Stimulated activated CD8-positive, alpha-beta memory T cell treated with anti-CD3 and anti-CD28 coated beads, Interleukin-12 subunit alpha, Interleukin-12 subunit beta, amount 100 ng/mL, for 1 hour (primary cell): ENCODE data around the gene FCSK.
A peak's percentile ranks its signal among the peaks of the same experiment; 100 is the strongest.

Experiments used
- DNase-seq: peaks from one replicate; pipeline ENCODE4 v3.0.0-alpha.2; 2020; ENCODE audit warnings: low read depth

The FCSK gene

DNA sequence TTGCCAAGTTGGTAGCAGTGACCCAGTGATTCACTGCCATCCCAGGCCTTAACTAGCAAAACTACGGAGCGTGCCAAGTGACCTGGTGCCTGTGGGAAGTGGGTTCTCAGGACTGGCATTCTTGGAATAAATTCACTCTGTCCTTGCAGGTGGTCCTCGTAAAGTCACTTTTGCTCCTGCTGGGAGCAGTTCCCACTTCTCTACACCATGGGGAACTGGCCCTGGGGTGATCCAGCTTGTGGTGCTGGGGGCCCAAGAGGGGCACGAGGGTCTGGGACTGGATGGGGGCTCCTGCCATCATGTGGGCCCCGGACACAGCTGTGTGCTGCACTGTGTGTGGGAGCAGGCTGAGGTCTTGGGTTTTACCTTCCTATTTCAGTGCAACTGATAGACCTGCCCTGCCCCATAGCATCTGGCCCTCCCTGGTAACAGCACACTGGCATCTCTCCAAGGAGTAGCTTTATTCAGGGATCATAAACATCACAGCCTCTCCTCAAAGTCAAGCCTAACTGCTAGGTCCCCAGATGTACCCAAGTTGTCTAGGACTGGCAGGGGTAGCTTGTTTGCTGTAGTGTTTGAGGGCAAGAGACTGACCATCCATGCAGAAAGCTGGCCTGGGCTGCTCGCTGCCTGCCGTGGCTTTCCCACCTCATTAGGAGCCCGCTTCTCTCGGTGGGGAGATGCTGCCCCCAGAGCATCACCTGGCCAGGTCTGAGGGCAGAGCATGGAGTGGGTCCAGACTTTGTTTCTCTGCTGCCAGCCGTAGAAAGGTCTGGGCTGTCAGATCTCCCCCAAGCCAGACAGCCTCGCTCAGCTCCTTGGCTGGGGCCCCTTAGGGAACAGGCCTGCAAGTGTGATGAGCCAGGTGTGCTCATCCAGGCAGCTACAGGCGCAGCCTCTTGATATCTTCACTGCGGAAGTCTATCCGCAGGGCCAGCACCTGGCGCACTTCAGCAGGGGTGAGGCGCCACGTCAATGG is 26.0 kb downstream of the FCSK start:
- no peak for DNase-seq

DNA sequence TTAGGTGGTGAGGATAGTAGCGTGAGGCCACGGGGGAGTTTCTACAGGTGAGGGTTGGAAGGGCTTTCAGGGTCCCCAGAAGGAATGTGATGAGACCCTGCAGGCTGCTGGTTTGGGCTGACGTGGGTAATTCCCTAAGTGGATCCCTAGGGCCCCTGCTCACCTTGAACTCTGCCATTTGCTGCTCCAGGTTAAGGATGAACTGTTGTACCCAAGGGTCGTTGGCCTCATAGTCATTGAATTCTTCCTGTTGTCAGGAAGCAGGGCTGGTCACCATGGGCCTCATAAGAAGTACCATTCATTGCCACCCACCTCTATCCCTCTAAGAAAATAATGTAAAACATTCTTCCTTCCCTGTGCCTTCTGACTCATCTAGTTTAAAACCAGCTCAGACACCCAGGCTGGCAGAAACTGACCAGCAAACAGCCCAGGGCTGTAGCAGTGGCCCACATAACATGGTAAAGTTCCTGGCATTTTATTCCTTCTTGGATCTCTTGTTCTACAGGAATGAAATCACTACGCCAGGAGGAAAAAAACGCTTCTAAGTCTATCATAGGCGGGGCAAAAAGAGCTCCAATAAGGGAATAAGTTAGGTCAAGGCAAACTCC is 27.6 kb downstream of the FCSK start:
- DNase-seq, result no peak

DNA sequence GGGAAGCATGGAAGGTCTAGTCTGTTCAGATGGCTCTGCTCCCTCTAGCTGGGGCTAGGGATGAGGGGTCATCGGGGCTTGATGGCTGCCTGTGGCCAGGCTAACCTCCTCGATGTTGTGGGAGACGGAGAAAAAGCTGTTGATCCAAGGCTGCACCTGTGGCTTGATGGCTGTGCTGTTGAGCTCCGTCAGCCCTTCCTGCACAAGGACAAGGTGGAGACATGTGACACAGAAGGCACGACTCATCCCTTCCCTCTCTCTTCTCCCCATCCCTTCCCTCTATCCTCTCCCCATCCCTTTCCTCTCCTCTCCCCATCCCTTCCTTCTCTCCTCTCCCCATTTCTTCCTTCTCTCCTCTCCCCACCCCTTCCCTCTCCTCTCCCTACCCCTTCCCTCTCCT is 28.2 kb downstream of the FCSK start:
- DNase-seq, result no peak

GRCh38 chr16:70483426-70483825 is 29.0 kb downstream of the FCSK start:
- no peak for DNase-seq

DNA sequence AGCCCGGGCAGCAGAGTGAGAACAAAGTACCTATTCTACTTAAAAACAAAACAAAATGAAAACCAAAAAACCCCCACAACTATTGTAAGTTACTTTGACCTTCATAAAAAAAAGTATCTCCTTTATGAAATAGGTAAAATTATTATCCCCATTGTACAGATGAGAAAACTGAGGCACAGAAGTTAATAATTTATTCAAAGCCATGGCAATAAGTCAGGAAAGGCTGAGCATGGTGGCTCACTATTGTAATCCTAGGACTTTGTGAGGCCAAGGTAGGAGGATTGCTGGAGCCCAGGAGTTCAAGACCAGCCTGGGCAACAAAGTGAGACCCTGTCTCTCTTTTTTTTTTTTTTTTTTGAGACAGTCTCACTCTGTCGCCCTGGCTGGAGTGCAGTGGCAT is 30.5 kb downstream of the FCSK start:
- no peak for DNase-seq

- no peak for DNase-seq
Observed at GRCh38 chr16:70490261-70490660, 35.9 kb downstream of the FCSK start.

DNA sequence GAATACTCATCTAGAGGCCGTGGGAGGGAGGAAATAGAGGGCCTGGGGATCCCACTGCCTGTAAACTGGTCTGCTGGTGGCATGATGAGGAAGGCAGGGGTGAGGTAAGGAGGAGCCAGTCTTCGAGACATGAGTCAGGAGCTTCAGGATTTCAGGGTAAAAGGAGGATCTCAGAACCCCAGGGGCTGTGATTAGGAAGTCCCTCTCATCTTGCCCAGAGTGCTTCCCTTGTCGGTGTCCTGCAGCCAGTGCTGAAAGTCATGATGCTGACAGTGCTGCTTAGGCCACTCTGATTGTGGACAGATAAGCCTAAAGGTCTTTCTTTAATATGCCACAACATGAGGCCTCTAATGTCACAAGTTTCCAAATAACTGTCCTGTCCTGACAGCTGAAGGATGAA is 39.4 kb downstream of the FCSK start:
- DNase-seq, result no peak

DNA sequence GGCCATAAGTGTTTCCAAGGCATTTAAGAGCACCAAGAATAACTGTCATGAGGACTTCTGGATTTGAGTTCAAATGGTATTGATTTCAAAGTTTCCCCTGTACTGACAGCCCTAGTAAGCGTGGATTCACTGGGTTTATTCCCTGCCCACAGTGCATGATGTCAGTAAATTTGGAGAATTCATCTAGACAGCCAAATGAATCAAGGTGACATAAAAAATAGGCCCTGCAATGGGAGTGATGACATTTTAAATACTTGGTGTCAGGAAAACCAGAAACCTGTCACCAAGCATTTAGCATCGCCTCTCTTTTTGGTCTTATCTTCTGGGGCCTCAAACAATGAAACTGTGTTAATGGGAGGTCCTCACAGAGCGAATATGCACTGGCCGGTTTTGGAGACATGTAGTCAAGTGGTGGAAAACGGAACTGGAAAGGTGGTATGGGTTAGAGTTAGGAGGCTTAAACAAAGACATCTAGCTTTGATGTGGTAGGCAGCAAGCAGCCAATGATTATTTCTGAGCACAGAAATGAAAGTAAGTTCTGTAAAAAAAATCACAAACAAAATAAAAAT is 39.9 kb downstream of the FCSK start:
- no peak for DNase-seq

DNA sequence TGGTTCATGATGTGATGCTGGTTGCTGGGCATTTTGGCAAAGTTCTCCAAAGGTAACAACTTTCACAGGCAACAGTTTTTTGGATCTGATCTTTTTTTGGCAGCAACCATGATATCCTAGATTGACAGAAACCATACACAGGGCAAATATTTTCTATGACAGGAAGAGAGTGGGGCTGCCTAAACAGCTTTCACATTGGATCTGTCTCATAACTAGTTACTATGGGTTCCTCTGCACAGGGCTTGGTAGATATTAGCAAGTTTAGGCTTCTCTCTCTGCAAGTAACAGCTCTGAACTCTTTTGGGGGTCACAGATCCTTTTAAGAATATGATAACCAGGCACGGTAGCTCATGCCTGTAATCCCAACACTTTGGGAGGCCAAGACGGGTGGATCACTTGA is 40.4 kb downstream of the FCSK start:
- no peak for DNase-seq

DNA sequence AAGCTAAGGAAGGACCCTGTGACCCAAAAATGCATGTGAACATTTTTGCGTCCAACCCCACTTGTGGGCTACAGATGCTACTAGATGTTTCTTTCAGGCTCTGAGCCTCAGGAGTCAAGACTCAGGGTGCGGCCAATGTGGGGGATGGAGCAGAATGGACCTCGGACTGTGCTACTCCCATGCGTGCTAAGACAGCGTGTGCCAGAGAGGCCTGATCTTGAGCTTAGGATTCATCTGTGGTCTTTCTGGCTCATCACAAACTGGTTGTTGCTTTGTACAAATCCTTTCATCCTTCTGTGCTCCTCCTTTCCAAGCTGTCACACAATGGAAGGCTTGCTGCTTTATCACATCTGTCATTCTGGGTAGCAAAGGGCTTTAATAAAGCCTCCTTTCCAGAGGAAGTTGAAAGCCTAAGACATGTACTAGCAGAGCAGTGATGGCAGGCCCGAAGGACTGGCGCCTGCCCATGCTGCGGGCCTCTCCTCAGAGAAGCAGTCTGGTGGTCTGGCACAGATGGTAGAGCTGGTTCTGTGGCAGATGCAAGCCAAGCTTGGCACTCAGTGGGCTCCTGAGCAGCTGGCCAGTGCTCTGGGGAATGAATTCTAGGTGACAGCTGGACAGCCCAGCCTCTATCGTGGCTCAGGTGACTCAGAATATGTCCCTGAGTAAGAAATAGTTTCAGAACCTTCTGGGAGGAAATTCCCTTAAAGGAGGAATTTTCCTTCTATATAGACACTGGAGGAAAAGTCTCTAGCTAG is 41.2 kb downstream of the FCSK start:
- DNase-seq, result no peak

GRCh38 chr16:70496513-70496912 is 42.1 kb downstream of the FCSK start:
- DNase-seq, result no peak

- DNase-seq, result no peak
Observed at GRCh38 chr16:70508752-70509151, 54.4 kb downstream of the FCSK start.

GRCh38 chr16:70510216-70510615 is 55.8 kb downstream of the FCSK start:
- DNase-seq, result no peak

DNA sequence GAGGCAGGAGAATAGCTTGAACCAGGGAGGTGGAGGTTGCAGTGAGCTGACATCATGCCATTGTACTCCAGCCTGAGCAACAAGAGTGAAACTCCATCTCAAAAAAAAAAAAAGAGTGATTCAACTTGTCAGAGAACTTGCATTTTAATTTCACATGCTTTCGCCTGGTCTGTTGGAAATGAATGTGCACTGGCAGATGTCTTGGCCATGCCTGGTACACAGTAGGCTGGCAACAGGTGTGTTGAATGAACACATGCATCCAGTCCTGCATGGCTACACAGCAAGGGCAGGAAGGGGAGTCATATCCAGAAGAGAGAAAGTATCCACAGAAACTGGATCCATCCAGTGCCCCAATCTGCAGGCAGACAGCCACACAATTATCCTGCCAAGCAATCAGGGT is 57.4 kb downstream of the FCSK start:
- no peak for DNase-seq

GRCh38 chr16:70512456-70512855 is 58.1 kb downstream of the FCSK start:
- no peak for DNase-seq

DNA sequence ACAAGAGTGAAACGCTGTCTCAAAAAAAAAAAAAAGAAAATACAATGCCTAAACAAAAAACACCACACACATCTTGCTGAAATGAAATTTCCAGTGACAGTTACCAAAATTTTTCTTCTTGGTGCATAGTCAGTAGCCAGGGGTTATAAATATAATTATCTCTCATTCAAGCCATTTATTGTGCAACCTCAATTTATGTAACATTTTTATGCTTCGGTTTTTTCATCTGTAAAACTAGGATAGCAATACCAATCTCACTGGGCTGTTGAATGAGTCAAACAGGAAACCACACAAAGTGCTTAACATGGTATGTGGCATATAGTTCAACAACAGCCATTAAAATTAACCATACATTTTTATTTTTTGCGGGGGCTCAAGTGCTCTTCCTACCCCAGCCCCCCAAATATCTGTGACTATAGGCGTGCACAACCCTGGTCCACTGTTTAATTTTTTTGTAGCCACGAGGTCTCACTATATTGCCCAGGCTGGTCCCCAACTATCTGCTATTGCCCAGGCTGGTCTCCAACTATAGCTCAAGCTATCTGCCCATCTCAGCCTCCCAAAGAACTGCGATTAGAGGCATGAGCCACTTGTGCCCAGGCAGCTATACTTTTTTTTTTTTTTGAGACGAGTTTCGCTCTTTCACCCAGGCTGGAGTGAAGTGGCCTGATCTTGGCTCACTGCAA is 66.4 kb downstream of the FCSK start:
- DNase-seq, result no peak

DNA sequence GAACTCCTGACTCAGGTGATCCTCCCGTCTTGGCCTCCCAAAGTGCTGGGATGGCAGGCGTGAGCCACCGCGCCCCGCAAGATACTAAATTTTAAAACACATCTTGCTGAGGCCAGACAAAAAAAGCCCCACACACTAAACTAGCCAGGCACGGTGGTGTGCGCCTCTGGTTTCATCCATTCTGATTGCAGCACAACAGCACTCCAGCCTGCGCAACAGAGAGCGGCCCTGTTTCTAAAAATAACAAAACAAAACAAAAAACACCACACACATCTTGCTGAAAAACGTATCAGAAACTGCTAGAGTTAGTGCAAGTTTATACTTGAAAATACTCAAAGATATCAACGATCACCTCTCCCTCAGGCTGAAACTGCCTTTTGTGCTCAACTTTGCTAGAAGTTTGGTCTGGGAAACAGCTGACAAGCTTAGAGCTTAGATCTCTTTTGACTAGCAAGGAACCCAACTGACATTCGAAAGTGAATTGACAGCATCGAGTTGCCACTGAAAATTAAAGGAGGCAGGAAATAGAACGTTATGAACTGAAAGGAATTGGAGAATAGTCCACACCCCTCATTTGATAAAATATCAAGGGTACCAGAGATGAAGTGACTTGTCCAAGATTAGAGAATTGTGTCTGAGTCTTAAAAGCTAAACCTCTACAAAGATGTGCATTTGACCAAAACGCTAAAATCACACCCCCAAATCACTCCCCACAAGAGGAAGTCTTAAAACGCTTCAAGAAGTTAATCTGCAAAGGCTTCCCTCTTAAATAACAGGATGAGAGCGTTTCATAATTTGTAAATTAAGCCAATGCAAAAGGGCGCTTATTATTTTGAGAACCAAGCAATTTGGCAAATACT is 68.1 kb downstream of the FCSK start:
- DNase-seq, result no peak

DNA sequence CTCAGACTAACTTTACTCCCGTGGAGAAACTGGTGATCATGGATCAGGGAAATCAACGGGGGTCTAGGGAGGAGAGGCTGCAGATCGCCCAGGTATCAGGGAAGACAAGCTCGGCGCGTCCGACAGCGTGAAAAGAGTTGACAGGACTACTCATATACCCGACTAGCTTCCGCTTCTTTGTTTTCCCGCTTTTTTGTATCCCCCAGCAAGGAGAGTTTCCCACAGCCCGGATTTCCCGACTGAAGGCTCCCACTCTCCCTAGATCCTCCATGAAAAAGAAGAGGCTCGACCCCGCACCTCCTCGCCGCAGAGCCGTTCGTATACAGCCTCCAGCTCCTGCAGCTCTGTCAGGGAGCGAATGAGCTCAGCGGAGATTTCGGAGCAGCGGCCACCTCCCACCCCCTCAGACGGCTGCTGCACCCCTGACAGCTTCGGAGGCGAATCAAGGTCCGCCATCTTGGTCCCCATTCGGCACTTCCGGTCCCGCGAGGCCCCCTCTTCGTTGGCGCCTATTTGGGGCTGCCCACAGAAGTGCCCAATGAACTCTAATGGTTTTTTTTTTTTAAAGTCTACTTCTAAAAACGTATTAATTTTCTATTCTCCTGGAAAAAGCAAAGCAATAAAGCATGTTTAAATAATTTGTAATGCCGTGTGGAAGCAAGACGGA is 68.8 kb downstream of the FCSK start, which contains the start of gene COG4:
Gene COG4 (minus strand): TSS at position 479 of the 667 bp plus-strand sequence. CDS start 11 bp downstream, at position 468.
- peak; percentile 84 for DNase-seq

DNA sequence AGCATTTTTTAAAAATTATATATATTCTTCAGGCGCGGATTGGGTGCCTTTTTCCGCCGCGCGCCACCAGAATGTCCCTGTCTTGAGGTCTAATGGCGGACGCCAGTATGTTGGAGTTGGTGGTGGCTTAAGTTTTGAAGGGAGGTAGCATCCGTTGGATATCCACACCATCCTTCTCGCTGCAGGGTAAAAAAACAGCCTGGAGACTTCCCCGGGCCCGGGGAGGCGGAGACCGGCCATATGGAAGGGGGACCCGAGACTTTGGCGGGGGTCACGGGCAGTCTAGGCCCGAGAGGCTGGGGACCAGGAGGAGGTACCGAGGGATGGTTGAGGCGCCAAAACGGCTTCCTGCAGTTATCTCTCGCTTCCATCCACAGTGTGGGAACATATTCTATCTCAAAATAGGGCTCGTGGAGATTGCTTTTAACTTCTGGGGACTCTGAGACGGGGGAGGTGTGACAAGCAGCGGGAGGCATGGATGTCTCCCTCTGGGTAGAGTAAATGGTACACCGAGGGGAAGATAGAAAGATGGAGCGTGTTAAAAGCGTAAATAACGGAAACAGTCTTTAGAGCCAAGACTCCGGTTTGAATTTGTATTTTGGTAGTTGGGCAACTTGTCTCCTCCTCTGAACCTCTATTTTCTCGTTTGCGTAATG is 69.5 kb downstream of the FCSK start, which contains the start of gene SF3B3:
Gene SF3B3 (plus strand): TSS at position 74 of the 656 bp plus-strand sequence. CDS start 2,841 bp downstream, outside the sequence.
- DNase-seq, result peak; percentile 55
